ENCODE data around the gene UBE2E3. TPM values are rescaled to one million over a fixed set of nuclear protein-coding genes. Genes with fewer than 3 reads are reported as not detected.
A peak's percentile ranks its signal among the peaks of the same experiment; 100 is the strongest.

The UBE2E3 gene
- total and polyA plus RNA-seq, 2 experiments from 2014 or later = 111 to 112 TPM

DNA sequence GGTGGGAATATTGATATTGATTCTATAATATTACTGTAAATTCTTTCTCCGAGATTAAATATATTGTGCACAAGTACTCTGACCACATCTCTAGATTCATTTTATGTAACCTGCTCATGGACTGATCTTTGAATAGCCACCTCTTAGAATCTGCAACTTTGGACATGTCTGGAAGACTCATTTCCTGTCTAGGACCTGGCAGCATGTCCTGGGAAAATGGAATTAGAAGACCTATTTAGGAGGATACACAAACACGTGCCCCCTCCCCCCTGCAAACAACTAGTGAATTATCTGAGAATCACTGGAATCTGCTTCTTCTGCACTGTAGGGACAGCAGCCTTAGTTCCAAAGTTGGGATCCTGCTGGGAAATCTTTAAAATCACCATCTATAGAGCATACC, 94.1 kb downstream of the UBE2E3 start (continued):
- TF ChIP-seq POLR2AphosphoS5 (IDR thresholded peaks at IDR 0.05; ENCODE audit: low read depth) (no peak), EZH2phosphoT487 (IDR thresholded peaks at IDR 0.05; ENCODE audit: unreplicated experiment) (no peak), JUNB (IDR thresholded peaks at IDR 0.05; ENCODE audit: unreplicated experiment) (no peak)
- TF ChIP-seq, protein P1, sequence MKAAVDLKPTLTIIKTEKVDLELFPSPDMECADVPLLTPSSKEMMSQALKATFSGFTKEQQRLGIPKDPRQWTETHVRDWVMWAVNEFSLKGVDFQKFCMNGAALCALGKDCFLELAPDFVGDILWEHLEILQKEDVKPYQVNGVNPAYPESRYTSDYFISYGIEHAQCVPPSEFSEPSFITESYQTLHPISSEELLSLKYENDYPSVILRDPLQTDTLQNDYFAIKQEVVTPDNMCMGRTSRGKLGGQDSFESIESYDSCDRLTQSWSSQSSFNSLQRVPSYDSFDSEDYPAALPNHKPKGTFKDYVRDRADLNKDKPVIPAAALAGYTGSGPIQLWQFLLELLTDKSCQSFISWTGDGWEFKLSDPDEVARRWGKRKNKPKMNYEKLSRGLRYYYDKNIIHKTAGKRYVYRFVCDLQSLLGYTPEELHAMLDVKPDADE (IDR thresholded peaks at IDR 0.05) = no peak
- TF ChIP-seq, protein P2, sequence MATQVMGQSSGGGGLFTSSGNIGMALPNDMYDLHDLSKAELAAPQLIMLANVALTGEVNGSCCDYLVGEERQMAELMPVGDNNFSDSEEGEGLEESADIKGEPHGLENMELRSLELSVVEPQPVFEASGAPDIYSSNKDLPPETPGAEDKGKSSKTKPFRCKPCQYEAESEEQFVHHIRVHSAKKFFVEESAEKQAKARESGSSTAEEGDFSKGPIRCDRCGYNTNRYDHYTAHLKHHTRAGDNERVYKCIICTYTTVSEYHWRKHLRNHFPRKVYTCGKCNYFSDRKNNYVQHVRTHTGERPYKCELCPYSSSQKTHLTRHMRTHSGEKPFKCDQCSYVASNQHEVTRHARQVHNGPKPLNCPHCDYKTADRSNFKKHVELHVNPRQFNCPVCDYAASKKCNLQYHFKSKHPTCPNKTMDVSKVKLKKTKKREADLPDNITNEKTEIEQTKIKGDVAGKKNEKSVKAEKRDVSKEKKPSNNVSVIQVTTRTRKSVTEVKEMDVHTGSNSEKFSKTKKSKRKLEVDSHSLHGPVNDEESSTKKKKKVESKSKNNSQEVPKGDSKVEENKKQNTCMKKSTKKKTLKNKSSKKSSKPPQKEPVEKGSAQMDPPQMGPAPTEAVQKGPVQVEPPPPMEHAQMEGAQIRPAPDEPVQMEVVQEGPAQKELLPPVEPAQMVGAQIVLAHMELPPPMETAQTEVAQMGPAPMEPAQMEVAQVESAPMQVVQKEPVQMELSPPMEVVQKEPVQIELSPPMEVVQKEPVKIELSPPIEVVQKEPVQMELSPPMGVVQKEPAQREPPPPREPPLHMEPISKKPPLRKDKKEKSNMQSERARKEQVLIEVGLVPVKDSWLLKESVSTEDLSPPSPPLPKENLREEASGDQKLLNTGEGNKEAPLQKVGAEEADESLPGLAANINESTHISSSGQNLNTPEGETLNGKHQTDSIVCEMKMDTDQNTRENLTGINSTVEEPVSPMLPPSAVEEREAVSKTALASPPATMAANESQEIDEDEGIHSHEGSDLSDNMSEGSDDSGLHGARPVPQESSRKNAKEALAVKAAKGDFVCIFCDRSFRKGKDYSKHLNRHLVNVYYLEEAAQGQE (IDR thresholded peaks at IDR 0.05; ENCODE audit: unreplicated experiment) = no peak

DNA sequence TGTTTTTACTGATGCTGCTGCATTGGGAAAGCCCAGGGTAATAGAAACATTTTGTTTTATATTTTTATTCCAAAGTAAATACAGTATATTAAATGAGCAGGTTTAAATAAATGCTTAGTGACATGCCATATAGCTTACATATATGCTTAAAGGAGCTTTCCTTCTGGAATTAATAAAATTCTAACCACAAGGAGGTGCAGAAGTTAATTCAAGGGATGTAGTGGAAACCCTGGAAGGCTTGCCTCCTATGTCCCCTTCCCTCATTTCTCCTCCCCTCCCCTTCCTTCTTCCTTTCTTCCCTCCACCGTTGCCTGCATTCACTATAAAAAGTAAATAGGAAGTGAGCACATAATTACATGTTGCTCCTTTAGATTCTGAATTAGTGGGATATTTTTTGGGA, 96.3 kb downstream of the UBE2E3 start:
- H2AFZ ChIP-seq = no peak overlapping the region
- H3K36me3 ChIP-seq (ENCODE audit: insufficient read depth) = no peaks in the 10 kb centered on the region
- H3K4me2 ChIP-seq = no peak overlapping the region
- H3K27ac ChIP-seq (ENCODE audit: low read depth) = no peak overlapping the region
- H3F3A ChIP-seq (replicated peaks; ENCODE audit: low read depth) = no peaks in the 10 kb centered on the region
- H3K4me3 ChIP-seq = no peak overlapping the region
- DNase-seq (ENCODE audit: low spot score) = peak; percentile 29
- H3K79me2 ChIP-seq (replicated peaks; ENCODE audit: insufficient read depth) = 0 out of 2 replicates have a peak, but pooled peaks cover 1% of the 10 kb centered on the region
- H4K20me1 ChIP-seq (replicated peaks; ENCODE audit: insufficient read depth) = no peaks in the 10 kb centered on the region
- Mint-ChIP-seq H3K4me1 (peaks cover 5% of the 10 kb centered on the region; the same call in 2 of the 3 replicates), H3K27ac (no peak overlapping the region), H3K4me3 (no peak overlapping the region), H3K9me3 (no peaks in the 10 kb centered on the region), H3K36me3 (ENCODE audit: low read depth) (no peaks in the 10 kb centered on the region), H3K27me3 (ENCODE audit: insufficient read depth, low read depth, poor library complexity) (no peaks in the 10 kb centered on the region)
- H3K4me1 ChIP-seq (ENCODE audit: insufficient read depth) = no peaks in the 10 kb centered on the region
- no peaks in the 10 kb centered on the region for H3K27me3 ChIP-seq (ENCODE audit: insufficient read depth)
- no peaks in the 10 kb centered on the region for H3K9me2 ChIP-seq (ENCODE audit: insufficient read depth)
- ATAC-seq = peak; percentile 34; the same call in 2 of the 3 replicates
- no peak for TF ChIP-seq STAT1 (IDR thresholded peaks at IDR 0.05; ENCODE audit: unreplicated experiment)
- no peak for TF ChIP-seq ZNF331 (CRISPR knock-in tag; IDR thresholded peaks at IDR 0.05; ENCODE audit: low read depth)
- no peak for TF ChIP-seq EZH2phosphoT487 (IDR thresholded peaks at IDR 0.05; ENCODE audit: unreplicated experiment)
- no peak for TF ChIP-seq CREB1 (CRISPR knock-in tag; IDR thresholded peaks at IDR 0.05; ENCODE audit: low read depth)
- TF ChIP-seq POLR2AphosphoS5 (IDR thresholded peaks at IDR 0.05; ENCODE audit: low read depth) = no peak
- no peak for TF ChIP-seq JUNB (IDR thresholded peaks at IDR 0.05; ENCODE audit: unreplicated experiment)
- no peak for TF ChIP-seq ZNF114 (CRISPR knock-in tag; IDR thresholded peaks at IDR 0.05)
- TF ChIP-seq EZH2 (IDR thresholded peaks at IDR 0.05; ENCODE audit: low read depth, unreplicated experiment) = no peak
- TF ChIP-seq, protein P3, sequence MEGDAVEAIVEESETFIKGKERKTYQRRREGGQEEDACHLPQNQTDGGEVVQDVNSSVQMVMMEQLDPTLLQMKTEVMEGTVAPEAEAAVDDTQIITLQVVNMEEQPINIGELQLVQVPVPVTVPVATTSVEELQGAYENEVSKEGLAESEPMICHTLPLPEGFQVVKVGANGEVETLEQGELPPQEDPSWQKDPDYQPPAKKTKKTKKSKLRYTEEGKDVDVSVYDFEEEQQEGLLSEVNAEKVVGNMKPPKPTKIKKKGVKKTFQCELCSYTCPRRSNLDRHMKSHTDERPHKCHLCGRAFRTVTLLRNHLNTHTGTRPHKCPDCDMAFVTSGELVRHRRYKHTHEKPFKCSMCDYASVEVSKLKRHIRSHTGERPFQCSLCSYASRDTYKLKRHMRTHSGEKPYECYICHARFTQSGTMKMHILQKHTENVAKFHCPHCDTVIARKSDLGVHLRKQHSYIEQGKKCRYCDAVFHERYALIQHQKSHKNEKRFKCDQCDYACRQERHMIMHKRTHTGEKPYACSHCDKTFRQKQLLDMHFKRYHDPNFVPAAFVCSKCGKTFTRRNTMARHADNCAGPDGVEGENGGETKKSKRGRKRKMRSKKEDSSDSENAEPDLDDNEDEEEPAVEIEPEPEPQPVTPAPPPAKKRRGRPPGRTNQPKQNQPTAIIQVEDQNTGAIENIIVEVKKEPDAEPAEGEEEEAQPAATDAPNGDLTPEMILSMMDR (conservative IDR thresholded peaks at IDR 0.05; ENCODE audit: low read depth in 2 of 2) = no peak
- TF ChIP-seq, protein P2 (IDR thresholded peaks at IDR 0.05; ENCODE audit: unreplicated experiment) = no peak

Data from GM23338 (cell line).